ENCODE data around the gene GPR152.

The GPR152 gene

DNA sequence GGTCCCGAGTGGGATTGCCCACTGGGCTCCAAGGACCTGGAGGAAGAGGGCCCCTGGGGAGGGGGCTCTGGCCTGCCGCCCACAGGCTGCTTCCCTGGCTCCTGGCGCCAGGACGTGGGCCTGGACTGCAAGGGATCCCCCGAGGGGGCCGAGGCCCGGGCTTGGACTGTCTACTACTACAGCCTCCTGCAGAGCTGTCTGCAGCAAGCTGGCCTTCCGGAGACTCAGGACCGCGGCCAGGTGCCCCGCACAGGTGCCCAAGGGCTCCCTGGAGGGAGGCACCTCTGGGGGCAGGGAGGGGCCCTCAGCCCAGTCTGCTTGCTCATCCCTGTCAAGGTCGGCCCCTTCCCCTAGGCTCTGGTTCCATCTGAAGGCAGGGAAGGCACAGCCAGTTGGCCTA lies 35.1 kb downstream of the GPR152 start:
- H3K4me1 ChIP-seq = peaks cover 16% of the 10 kb centered on the region
- no peaks in the 10 kb centered on the region for H3K36me3 ChIP-seq (ENCODE audit: control insufficient read depth, insufficient read depth, low read length)
- H3K4me3 ChIP-seq (ENCODE audit: low read depth, low read length) = no peak overlapping the region
- H3K27me3 ChIP-seq (ENCODE audit: control insufficient read depth, insufficient read depth, low read length) = no peaks in the 10 kb centered on the region
- peak overlapping the region; percentile 78 for H3K27ac ChIP-seq
- H2AFZ ChIP-seq = no peak overlapping the region
- H3K9me3 ChIP-seq (ENCODE audit: control insufficient read depth, low read length) = no peaks in the 10 kb centered on the region
- no peaks in the 10 kb centered on the region for H3K79me2 ChIP-seq
- no peak overlapping the region for H3K4me2 ChIP-seq (ENCODE audit: low read length)
- no peak overlapping the region for H3K9ac ChIP-seq
- TF ChIP-seq, protein P1, sequence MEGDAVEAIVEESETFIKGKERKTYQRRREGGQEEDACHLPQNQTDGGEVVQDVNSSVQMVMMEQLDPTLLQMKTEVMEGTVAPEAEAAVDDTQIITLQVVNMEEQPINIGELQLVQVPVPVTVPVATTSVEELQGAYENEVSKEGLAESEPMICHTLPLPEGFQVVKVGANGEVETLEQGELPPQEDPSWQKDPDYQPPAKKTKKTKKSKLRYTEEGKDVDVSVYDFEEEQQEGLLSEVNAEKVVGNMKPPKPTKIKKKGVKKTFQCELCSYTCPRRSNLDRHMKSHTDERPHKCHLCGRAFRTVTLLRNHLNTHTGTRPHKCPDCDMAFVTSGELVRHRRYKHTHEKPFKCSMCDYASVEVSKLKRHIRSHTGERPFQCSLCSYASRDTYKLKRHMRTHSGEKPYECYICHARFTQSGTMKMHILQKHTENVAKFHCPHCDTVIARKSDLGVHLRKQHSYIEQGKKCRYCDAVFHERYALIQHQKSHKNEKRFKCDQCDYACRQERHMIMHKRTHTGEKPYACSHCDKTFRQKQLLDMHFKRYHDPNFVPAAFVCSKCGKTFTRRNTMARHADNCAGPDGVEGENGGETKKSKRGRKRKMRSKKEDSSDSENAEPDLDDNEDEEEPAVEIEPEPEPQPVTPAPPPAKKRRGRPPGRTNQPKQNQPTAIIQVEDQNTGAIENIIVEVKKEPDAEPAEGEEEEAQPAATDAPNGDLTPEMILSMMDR (IDR thresholded peaks at IDR 0.05) = no peak

DNA sequence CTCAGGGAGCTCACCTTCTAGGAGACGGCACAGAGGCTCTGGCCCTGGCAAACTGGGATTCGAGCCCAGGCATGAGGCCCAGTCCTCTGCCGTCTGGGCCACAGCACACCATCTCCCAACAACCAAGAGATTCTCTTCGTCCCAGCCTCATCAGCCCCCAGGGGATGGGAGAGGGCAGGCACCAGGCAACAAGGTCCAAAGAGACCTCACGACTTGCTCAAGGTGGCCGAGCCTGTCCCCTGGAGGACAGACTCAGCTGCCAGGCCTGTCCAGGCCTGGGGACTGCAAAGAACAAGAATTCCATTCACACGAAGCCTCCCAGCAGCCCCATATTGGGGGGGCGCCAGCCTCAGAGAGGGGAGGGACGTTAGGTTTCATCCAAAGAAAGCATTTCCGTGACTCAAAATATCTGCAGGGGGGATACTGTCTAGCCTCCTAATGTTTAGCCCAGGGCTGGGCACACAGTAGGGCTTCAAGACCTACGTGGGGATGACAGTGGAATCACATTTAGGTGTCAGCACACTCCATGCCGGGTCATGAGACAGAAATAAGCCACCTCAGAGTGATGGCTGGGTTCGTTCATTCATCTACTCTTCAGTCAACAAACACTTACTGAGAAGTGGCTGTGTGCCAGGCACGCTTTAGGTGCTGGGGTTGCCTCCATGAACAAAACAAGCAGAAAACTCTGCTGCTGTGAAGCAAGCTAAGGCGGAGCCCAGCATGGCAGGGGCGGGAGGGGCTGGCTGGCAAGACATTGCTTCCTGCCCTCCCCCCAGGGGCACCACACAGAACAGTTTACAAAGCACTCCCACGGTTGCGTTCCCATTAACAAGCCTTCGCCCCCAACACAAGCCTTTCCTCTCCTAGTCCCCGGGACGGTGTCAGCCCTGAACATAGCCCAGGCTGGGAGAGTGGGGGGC lies 35.9 kb downstream of the GPR152 start:
- no peak overlapping the region for H3K9ac ChIP-seq
- no peak overlapping the region for H3K27ac ChIP-seq
- H3K9me3 ChIP-seq (ENCODE audit: control insufficient read depth, low read length) = no peaks in the 10 kb centered on the region
- TF ChIP-seq, protein P1 (IDR thresholded peaks at IDR 0.05) = no peak
- peaks cover 16% of the 10 kb centered on the region for H3K4me1 ChIP-seq
- no peaks in the 10 kb centered on the region for H3K79me2 ChIP-seq
- H3K27me3 ChIP-seq (ENCODE audit: control insufficient read depth, insufficient read depth, low read length) = no peaks in the 10 kb centered on the region
- H2AFZ ChIP-seq = no peak overlapping the region
- no peak overlapping the region for H3K4me2 ChIP-seq (ENCODE audit: low read length)
- H3K36me3 ChIP-seq (ENCODE audit: control insufficient read depth, insufficient read depth, low read length) = no peaks in the 10 kb centered on the region
- H3K4me3 ChIP-seq (ENCODE audit: low read depth, low read length) = no peak overlapping the region

DNA sequence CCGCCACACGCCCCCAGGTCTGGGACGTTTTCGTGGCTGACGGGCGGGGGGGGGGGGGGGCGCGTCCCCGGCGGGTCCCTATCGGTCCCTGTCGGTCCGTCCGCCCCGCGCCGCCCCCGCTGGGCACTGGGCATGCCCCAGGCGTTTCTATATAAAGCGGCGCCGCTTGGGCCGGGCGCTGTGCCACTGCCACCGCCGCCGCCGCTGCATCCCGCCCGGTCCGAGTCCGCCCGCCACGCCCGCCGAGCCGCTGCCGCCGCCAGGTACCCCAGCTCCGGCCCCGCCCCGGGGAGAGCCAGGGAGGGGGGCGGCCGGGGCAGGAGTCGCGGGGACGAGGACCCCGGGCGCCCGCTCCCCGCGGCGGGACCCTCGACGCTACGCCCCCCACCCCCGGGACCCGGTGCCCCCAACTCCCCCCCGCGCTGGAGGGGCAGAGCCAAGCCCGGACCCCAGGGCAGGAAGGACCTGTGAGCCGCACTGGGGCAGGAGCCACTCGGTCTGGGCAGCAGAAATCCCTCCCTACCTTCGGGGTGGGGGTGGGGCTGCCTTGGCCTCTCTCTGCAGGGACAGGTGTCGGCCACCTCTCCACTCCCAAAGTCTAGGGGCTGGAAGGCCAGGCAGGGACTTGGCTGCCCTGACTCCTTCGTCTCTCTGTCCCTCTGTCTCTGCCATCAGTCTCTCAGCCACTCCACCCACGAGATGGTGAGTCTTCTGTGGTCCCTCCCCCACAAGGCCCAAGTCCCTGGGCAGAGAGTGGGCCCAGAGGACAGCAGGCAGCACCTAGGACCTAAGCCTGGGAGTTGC lies 36.8 kb downstream of the GPR152 start, which contains the start of gene CARNS1:
Gene CARNS1 (plus strand): TSS at position 178 of the 804 bp plus-strand sequence. CDS start 522 bp downstream, at position 700.
- Histone ChIP-seq H3K9me3 (ENCODE audit: control insufficient read depth, low read length) (no peaks in the 10 kb centered on the region), H3K4me1 (peaks cover 16% of the 10 kb centered on the region), H3K4me2 (ENCODE audit: low read length) (peak within 1 kb of the TSS; percentile 3), H2AFZ (peak within 1 kb of the TSS; percentile 56), H3K9ac (no peak within 1 kb of the TSS), H3K4me3 (ENCODE audit: low read depth, low read length) (no peak within 1 kb of the TSS), H3K79me2 (no peaks in the 10 kb centered on the region), H3K36me3 (ENCODE audit: control insufficient read depth, insufficient read depth, low read length) (no peaks in the 10 kb centered on the region), H3K27ac (no peak within 1 kb of the TSS), H3K27me3 (ENCODE audit: control insufficient read depth, insufficient read depth, low read length) (no peaks in the 10 kb centered on the region)
- TF ChIP-seq, protein P1 (IDR thresholded peaks at IDR 0.05) = no peak

DNA sequence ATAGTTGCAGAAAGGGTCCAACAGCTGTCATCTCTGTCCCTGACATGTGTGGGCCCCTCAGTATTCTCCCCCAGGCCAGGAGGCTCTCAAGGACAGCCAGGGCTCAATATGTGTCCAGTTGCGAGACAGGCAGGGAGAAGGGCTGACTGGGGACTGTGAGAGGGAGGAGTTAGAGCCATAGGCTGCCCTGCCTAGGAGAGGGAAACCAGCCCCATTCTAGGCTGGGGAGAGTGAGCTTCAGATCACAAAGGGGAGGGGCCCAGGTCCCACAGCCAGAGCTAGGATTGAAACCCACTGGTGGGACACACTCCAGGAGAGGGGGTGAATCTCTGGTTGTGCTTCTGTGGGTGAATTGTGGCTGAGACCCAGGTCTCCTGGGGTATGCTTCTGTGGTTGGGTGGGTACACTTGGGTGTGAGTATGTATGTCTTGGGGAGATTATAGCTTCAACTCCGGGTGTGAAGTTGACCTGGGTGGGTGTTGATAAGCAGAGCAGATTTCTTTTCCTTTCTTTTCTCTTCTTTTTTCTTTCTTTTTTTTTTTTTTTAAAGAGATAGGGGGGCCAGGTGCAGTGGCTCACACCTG lies 39.2 kb downstream of the GPR152 start:
- Histone ChIP-seq H3K4me1 (no peaks in the 10 kb centered on the region), H2AFZ (no peak overlapping the region), H3K27me3 (ENCODE audit: control insufficient read depth, insufficient read depth, low read length) (no peaks in the 10 kb centered on the region), H3K9ac (no peak overlapping the region), H3K36me3 (ENCODE audit: control insufficient read depth, insufficient read depth, low read length) (no peaks in the 10 kb centered on the region), H3K79me2 (no peaks in the 10 kb centered on the region), H3K27ac (no peak overlapping the region), H3K4me3 (ENCODE audit: low read depth, low read length) (no peak overlapping the region), H3K4me2 (ENCODE audit: low read length) (no peak overlapping the region), H3K9me3 (ENCODE audit: control insufficient read depth, low read length) (no peaks in the 10 kb centered on the region)
- TF ChIP-seq, protein P1 (IDR thresholded peaks at IDR 0.05) = no peak
